ENCODE data around the gene CD177.

GRCh38 chr19:43395561-43395960 lies 42.1 kb downstream of the CD177 start:
- TF ChIP-seq FOXM1 (IDR thresholded peaks at IDR 0.05; ENCODE audit: low read depth) (no peak), FOXM1 (CRISPR knock-in tag; IDR thresholded peaks at IDR 0.05; ENCODE audit: low read depth) (no peak), THAP7 (CRISPR knock-in tag; IDR thresholded peaks at IDR 0.05) (no peak), GATAD2A (IDR thresholded peaks at IDR 0.05) (no peak), MYNN (IDR thresholded peaks at IDR 0.05) (no peak), MYNN (CRISPR knock-in tag; IDR thresholded peaks at IDR 0.05) (no peak), RAD51 (IDR thresholded peaks at IDR 0.05; ENCODE audit: borderline replicate concordance, low read depth) (no peak), ZHX1 (conservative IDR thresholded peaks at IDR 0.05; ENCODE audit: low read length) (no peak), POLR2AphosphoS5 (IDR thresholded peaks at IDR 0.05; ENCODE audit: control insufficient read depth, insufficient read depth, low read depth, low read length) (no peak), HDAC2 (IDR thresholded peaks at IDR 0.05) (no peak), ATF2 (CRISPR knock-in tag; IDR thresholded peaks at IDR 0.05) (no peak), RAD21 (CRISPR knock-in tag; conservative IDR thresholded peaks at IDR 0.05 in 1 of 2, IDR thresholded peaks at IDR 0.05 in 1 of 2) (no peak), KDM5B (IDR thresholded peaks at IDR 0.05; ENCODE audit: insufficient replicate concordance, low read depth, low read length) (no peak)
- TF ChIP-seq, protein P1, sequence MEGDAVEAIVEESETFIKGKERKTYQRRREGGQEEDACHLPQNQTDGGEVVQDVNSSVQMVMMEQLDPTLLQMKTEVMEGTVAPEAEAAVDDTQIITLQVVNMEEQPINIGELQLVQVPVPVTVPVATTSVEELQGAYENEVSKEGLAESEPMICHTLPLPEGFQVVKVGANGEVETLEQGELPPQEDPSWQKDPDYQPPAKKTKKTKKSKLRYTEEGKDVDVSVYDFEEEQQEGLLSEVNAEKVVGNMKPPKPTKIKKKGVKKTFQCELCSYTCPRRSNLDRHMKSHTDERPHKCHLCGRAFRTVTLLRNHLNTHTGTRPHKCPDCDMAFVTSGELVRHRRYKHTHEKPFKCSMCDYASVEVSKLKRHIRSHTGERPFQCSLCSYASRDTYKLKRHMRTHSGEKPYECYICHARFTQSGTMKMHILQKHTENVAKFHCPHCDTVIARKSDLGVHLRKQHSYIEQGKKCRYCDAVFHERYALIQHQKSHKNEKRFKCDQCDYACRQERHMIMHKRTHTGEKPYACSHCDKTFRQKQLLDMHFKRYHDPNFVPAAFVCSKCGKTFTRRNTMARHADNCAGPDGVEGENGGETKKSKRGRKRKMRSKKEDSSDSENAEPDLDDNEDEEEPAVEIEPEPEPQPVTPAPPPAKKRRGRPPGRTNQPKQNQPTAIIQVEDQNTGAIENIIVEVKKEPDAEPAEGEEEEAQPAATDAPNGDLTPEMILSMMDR (IDR thresholded peaks at IDR 0.05 in 2 of 3, conservative IDR thresholded peaks at IDR 0.05 in 1 of 3; ENCODE audit: insufficient read depth in 2 of 3, low read depth in 1 of 3, low read length in 3 of 3): no peak
- TF ChIP-seq, protein P2, sequence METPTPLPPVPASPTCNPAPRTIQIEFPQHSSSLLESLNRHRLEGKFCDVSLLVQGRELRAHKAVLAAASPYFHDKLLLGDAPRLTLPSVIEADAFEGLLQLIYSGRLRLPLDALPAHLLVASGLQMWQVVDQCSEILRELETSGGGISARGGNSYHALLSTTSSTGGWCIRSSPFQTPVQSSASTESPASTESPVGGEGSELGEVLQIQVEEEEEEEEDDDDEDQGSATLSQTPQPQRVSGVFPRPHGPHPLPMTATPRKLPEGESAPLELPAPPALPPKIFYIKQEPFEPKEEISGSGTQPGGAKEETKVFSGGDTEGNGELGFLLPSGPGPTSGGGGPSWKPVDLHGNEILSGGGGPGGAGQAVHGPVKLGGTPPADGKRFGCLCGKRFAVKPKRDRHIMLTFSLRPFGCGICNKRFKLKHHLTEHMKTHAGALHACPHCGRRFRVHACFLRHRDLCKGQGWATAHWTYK (CRISPR knock-in tag; IDR thresholded peaks at IDR 0.05): no peak
